Fibroblast of the aortic adventitia (primary cell): ENCODE results near the gene SERPINB6. TPM values are rescaled to one million over a fixed set of nuclear protein-coding genes. Genes with fewer than 3 reads are reported as not detected.
A peak's percentile ranks its signal among the peaks of the same experiment; 100 is the strongest.

Experiments used
- DNase-seq: peaks from one replicate; pipeline ENCODE4 v3.0.0-alpha.2; 2010; ENCODE audit warnings: low read depth
- H3K4me3 ChIP-seq: 2 replicates; pipeline ENCODE4 v1.5.1; 2011; ENCODE audit warnings: low read depth, mild to moderate bottlenecking, control low read depth, low read length, moderate library complexity
- CTCF ChIP-seq: IDR thresholded peaks from 2 replicates; pipeline ENCODE4 v1.5.1; 2011; ENCODE audit warnings: mild to moderate bottlenecking, low read length, control low read depth, inconsistent platforms; ENCODE audit not compliant: insufficient read depth
- total RNA-seq: library from RNA; depleted of rRNA; stranded (reverse); fragments of >200 nt; gene quantifications from 2 replicates; pipeline ENCODE4 v1.2.3, GENCODE V29; 2012; ENCODE audit warnings: low replicate concordance

SERPINB6 gene
- total RNA-seq = 102 and 164 TPM in 2 replicates

DNA sequence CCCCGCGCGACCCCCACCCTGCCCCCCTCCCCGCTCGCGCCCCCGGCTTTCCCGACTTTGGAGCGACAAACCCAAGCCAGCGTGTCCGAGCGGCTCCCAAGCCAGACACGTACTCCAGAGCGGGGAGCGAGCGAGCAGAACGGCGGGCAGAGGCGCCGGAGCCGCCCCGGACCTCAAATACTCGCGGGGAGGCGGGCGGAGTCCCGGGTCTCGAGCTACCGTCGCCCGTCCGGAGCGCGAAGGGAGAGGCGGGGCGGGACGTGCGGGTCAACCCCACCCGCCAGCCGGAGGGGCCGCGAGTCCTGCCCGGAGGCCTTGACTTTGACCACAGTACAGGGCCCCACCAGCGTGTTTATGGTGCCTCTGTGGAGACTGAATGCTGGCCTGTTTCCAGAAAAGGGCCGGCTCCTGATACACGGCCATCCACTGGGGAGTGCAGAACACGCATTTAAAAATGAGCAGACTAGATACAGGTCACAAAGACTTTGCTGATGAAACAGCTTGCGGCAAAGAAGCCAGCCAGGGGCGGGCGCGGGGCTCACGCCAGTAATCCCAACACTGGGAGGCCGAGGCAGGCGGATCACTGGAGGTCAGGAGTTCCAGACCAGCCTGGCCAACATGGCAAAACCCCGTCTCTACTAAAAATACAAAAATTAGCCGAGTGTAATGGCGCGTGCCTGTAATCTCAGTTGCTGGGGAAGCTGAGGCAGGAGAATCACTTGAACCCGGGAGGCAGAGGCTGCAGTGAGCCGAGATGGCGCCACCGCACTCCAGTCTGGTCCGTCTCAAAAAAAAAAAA lies at the start of gene SERPINB6:
TSS of gene SERPINB6 (minus strand) at position 148 of the 799 bp plus-strand sequence. CDS start 12,235 bp downstream, outside the sequence.
- peak; percentile 90 for DNase-seq
- TF ChIP-seq CTCF = no peak
- peak within 1 kb of the TSS; percentile 70 for H3K4me3 ChIP-seq

DNA sequence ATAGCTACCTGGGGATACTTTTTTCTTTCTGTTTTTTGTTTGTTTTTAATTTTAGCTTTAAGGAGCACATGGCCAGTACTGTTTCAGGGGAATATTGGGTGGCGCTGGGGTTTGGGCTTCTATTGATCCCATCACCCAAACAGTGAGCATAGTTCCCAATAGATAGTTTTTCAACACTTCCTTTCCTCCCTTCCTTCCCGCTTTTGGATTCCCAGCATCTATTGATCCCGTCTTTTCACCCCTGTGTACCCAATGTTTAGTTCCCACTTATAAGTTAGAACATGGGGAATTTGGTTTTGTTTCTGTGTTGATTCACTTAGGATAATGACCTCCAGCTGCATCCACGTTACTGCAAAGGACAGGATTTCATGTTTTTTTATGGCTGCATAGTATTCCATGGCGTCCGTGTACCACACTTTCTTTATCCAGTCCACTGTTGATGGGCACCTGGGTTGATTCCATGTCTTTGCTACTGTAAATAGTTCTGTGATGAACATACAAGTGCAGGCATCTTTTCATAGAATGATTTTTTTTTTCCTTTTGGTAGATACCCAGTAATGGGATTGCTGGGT lies 48.5 kb upstream of the SERPINB6 start:
- no peak for TF ChIP-seq CTCF
- no peak overlapping the region for H3K4me3 ChIP-seq
- no peak for DNase-seq

DNA sequence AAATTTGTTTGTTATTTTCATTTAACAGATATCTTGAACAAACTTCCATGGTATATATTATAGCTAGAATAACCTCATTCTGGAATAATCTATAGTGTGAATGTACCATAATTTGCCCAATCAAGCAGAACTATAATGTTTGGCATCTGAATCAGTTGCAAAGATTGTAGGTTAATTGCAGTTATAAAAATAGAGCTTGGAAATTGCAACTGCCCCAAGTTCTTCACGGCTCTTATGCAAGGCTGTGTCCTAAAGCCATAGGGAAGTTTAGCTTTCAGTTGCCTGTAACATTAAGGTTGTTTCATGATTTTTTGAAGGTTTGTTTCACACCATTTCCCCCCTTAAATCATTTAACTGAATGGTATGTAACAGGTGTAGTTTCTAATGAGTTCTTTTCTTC lies 47.7 kb upstream of the SERPINB6 start:
- no peak overlapping the region for H3K4me3 ChIP-seq
- DNase-seq = no peak
- TF ChIP-seq CTCF = no peak

DNA sequence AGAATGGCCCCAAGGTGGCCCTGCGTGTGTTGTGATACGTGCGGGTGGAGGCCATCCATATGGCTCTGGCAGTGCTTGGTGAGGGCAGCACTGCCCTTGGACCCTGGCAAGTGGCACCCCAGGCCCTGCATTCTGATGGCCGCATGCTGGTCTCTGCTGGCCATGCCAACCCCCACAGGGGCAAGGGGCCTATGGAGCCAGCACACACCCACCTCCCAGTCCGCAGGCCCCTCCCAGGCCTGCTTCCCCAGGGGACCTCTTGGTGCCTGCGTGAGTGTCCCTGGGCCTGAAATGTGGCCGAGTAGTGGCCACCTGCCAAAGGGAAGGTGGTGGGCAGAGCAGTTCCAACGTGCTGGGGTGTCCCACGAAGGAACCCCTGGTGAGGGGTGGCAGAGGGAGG lies 45.9 kb upstream of the SERPINB6 start:
- DNase-seq = no peak
- no peak for TF ChIP-seq CTCF
- H3K4me3 ChIP-seq = no peak overlapping the region

GRCh38 chr6:3016473-3017280 lies 45.3 kb upstream of the SERPINB6 start:
- no peak for TF ChIP-seq CTCF
- H3K4me3 ChIP-seq = no peak overlapping the region
- DNase-seq = no peak

DNA sequence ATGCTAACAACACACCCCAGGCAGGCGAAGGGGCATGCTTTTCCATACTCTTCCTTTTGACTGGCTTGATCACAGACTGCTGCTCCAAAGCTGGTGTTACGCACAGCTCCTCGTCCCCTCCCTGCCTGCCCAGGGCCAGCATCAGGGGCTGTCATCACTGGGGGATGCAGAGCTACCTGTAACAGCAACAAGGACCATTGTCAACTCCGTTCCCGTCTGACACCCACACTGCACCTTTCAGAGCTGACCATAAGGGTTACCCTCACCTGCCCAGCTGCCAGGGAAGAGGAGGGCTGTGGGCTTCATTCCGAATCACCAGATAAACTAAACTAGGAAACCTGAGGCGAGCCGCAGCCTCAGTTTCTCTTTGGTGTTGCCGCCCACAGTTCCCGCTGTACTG lies 43.8 kb upstream of the SERPINB6 start:
- no peak for TF ChIP-seq CTCF
- no peak overlapping the region for H3K4me3 ChIP-seq
- DNase-seq = no peak
